Measurements from ENCODE around the gene FN3K.
A peak's percentile ranks its signal among the peaks of the same experiment; 100 is the strongest.
"Not testable (repeated sequence)": the region's sequence is repeated elsewhere in the genome, so short reads cannot be mapped to it uniquely, and the experiment has no call there.

FN3K gene

DNA sequence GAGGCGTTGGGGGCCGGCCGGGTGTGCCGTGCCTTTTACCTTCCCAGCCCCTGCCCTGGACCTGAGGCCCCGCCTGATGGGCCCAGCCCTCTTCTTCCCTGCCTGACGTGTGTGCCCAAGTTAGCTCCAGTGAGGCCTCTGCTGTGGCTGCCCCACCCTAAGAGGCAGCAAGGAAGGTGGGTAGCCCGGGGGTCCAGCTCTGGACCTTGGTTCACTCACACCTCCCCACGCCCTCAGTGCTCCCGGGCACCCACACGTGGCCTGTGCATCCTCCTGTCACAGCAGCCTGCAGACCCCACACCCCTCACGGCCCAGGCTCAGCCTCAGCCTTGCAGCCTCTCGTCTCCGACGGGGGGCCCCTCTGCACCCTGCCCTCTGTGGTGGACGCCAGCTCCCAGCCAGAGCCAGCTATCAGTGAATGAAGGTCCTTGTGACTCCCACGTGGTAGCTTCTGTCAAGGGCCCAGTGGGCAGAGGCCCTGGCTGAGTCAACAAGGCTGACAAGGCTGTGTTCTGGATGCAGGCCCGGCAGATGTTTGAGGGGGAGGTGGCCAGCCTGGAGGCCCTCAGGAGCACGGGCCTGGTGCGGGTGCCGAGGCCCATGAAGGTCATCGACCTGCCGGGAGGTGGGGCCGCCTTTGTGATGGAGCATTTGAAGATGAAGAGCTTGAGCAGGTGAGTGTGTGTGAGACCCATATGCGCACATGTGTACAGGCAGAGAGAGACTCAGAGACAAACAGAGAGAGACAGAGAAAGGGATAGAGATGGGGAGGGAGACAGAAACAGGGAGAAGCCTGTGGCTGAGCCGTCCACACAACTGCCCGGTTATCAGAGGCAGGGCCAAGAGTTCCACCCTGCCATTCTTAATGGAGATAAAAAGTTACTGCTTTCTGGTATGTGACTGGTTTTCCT lies 2.8 kb downstream of the FN3K start:
- no peak for DNase-seq

DNA sequence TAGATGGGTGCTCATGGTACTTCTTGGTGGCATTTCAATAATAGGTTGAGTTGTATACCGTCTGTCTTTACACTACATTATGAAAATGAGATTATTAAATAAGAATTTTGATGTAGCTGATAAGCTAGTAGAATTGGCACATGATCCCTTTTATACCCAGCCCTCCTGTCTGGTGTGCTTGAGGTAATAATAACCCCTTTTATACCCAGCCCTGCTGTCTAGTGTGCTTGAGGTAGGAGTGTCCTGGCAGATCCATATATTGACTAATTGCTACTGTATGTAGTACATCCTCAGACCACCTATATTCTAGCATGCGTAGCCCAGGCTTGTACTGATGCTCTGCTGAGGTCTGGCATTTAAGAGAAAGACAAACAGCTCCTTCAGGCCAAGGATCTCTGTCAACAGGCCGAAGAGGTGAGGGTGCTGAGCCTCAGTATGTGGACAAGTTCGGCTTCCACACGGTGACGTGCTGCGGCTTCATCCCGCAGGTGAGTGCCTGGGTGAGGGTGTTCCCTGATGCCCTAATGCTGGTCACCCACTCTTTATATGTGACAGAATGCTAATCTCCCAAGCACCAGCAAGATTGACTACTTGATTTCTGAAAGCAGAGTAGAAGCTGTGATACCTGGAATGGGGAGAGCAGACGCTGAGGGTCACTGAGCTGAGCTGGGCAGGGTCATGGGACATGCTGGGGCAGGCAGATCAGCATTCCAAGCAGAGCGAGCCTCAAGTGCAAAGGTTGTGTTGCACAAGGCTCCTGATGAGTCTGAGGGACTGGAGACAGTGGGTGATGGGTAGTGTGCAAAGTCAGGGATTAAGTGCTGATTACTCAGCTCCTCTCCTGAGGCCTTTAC lies 5.7 kb downstream of the FN3K start:
- no peak for DNase-seq

DNA sequence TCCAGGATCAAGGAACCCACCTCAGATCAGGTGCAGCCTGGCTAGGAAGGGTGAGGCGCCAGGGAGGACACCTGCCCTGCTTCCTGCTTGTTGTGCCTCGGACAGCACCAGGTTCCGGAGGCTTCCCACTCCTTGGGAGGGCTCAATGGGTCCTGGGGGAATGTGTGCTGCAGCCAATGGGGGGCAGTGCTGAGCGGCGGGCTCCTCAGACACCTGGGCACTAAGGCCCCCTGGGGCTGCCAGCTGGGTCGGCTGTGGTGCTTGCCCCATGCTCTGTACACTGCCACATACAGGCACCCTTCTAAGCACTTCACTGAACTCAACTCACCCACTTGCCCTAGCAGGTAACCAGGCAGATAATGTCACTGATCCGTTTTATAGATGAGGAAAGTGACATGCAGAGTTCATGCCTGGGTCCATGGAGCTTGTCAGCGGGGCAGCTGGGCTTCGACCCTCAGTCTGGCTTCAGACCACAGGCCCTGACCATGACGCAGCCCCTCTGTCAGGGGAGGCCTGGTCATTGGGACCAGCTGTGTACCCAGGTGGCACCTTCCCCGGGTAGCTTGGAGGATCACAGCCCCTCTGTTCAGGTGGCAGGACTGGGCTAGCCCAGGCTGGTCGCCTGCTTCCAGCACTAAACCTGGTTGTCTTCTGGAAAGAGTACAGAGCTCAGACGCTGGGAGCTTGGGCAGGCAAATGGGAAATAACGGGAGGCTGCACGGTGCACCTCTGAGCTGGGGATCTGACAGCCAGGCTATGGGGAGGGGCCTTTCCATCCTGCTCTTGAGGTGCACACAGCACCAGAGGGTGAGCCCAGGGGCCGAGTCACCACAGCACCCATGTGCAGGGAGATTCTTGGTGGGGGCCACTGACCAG lies 8.2 kb downstream of the FN3K start:
- no peak for DNase-seq

DNA sequence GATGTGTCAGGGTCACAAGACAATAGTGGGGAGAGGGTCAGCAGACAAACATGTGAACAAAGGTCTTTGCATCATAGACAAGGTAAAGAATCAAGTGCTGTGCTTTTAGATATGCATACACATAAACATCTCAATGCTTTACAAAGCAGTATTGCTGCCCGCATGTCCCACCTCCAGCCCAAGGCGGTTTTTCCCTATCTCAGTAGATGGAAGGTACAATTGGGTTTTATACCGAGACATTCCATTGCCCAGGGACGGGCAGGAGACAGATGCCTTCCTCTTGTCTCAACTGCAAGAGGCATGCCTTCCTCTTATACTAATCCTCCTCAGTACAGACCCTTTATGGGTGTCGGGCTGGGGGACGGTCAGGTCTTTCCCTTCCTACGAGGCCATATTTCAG lies 9.3 kb downstream of the FN3K start:
- not testable (repeated sequence) for DNase-seq

DNA sequence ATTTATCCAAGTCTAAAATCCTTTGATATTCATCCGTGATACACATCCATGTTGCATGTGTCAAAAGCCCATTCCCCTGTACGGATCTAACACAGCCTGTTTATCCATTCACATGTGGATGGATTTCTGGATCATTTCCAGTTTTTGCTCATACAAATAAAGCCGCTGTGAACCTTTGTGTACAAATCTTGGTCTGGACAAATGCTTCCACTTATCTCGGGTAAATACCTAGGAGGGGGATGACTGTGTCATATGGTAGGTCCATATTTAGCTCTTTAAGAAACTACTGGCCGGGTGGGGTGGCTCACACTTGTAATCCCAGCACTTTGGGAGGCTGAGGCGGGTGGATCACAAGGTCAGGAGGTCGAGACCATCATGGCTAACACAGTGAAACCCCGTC lies 10.1 kb downstream of the FN3K start:
- no peak for DNase-seq

DNA sequence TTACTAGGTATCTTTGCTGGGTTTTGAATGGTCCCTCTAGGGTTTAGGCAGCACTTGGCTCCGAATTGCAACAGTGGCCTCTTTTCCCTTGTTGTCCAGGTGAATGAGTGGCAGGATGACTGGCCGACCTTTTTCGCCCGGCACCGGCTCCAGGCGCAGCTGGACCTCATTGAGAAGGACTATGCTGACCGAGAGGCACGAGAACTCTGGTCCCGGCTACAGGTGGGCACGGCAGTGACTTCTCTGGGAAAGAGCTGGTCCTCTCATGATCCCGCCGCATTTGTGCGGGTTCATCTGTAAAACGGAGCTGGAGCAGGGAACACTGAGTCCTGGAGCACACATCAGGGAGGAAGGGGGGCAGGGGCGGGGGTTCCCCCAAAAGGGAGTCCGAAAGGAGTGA lies 13.3 kb downstream of the FN3K start:
- DNase-seq: no peak

DNA sequence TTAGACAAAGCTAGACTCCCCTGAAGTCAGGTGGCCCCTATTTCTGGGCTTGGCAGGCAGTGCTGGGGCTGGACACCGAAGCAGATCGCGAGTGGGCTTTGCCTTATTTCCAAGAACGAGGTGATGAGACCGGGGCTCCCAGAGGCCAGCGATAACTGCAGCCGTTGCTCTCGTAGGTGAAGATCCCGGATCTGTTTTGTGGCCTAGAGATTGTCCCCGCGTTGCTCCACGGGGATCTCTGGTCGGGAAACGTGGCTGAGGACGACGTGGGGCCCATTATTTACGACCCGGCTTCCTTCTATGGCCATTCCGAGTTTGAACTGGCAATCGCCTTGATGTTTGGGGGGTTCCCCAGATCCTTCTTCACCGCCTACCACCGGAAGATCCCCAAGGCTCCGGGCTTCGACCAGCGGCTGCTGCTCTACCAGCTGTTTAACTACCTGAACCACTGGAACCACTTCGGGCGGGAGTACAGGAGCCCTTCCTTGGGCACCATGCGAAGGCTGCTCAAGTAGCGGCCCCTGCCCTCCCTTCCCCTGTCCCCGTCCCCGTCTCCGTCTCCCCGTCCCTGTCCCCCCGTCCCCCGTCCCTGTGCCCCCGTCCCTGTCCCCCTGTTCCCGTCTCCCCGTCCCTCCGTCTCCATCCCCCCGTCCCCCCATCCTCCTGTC lies 15.0 kb downstream of the FN3K start:
- no peak for DNase-seq

DNA sequence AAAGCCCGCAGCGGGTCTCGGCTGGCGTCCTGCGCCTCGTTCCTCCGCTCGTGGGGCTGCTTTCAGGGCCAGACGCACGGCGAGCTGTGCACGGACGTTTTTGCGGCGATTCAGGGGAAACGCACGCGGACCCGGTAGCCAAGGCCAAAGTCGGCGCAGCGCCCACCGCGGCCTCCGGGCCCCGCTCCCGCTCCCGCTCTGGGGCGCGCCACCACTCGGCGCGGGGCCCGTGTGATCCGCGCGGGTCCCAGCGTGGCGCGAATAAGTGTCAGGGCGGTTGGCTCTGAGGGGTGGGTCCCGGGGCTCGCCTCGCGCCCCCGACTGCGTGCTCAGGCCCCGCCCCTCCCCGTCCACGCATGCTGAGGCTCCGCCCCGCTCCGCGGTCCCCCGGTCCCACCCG lies 15.8 kb downstream of the FN3K start:
- DNase-seq: no peak

DNA sequence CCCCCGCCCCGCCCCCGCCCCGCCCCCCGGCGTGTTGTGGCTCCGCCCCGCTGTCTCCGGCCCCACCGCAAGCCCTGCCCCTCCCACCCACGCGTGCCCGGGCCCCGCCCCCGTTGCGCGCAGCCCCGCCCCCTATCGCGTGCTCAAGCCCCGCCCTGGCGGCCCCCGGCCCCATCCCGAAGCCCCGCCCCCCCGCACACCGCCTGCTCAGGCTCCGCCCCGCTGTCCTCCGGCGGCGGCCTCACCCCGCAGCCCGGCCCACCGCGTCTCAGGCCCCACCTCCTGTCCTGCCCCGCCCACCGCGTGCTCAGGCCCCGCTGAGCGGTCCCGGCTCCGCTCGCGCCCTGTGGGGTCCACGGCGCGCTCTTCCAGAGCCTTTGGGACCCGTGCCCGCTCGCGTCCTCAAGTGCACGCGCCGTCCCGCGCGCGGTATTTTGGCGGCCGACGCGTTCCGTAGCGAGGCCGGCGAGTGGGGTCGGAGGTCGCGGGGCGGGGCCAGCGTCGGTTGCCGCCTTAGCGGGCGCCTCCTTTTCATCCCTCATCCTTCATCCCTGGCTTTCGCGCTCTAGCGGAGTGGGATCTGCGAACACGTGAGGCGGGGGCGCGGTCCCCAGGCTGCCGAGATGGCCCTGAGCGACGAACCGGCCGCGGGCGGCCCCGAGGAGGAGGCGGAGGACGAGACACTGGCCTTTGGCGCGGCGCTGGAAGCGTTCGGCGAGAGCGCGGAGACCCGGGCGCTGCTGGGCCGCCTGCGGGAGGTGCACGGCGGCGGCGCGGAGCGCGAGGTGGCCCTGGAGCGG lies 16.4 kb downstream of the FN3K start, which contains the start of gene TBCD:
Gene TBCD (plus strand): TSS at position 495 of the 800 bp plus-strand sequence. CDS start 129 bp downstream, at position 624.
- DNase-seq: peak; percentile 93

DNA sequence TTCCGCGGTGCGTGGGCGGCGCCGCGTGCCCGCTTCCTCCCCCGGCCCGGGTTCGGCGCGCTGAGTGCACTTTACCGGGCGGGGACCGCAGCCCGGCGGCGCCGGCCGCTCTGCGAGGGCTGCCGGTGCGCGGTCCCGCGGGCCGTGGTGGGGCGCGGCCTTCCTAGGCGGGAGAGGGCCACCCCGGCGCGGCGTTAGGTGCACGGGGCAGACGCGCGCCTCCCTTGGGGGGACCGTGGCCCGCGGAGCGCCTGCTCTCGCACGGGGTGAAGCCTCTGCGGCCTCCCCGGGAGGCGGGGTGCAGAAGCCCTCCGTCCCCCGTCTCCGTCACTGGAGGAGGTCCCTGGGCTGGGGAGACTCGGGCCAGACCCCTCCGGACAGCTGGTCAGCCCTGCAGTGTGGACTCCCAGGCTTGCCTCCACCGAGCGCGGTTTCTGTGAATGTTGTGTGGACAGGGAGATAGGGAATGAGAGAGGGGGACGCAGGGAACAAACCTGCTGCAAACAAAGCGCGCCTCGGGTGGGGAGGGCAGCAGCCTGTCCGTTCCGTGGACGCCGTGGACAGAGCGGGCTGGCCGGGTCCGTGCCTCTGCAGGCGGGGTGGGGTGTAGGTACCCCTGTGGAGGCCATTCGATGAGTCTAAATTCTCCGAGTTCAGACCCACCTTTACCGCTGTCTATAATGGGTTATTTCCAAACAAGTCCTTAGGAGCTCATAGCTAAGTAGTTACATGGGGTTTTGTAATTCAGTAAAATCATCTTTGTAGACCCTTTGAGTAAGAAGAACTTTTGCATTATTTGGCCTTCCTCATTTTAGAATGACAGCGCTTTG lies 17.2 kb downstream of the FN3K start:
- no peak for DNase-seq

DNA sequence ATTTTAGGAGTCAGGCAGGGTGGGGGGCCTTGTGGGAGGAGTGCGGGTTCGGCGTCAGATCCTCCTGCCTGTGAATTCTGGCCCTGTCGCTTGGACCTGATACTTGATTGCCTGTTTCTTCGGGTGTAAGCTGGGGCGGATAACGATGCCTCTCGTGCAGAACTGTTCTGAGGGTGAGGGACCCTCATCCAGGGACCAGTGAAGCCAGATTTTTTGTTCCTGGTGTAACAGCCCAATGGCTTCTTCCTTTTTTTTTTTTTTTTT lies 17.7 kb downstream of the FN3K start:
- no peak for DNase-seq

DNA sequence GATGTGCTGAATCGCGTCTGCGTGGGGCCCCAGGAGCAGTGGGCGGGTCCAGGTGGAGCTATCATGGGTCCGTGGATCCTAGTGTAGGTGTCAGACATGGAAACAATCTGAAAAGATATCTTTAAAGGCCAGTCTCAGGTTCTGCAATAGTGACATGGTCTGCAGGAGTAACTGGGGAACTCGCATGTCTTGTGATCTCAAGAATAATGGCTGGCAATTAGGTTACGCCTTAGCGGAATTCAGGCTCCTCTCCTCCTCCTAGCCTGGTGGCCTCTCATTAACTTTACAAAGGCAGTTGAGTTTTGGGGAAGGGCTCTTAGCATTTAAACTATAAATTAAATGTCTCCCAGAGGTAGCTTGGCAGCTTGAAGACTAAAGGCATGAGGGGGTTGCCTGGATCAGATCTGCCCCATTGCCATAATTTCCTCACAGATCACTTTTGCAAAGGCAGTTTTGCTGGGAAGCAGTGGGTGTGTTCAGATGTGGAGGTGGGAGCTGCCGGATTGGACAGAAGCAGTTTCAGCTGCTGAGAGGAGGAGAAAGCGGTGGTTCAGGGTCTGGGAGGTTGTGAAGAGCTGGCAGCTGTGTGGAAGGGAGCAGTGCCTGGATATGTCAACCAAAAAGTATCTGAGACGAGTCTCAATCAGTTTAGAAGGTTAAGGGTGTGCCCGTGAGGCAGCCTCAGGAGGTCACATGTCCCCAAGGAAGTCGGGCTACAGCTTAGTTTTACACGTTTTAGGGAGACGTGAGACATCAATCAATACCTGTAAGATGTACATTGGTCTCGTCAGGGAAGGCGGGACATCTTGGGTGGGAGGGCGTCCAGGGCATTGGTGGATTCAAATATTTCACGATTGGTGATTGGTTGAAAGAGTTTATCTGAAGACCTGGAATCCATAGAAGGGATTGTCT lies 19.1 kb downstream of the FN3K start:
- no peak for DNase-seq

DNA sequence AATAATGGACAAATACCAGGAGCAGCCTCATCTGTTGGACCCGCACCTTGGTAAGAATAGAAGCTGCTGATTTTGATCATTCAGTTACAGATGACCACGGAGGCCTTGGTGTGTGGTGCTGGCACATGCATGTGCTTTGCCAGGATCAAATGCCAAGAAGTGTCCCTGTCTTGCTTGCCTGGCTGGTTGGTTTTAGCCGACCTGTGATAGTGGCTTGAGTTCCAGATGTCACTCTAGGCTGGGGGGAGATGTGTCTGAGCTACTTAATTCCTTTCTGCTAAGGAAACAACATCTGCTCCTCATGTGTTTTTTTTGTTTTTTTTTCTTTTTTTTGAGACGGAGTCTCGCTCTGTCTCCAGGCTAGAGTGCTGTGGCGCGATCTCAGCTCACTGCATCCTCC lies 20.8 kb downstream of the FN3K start:
- DNase-seq: no peak

DNA sequence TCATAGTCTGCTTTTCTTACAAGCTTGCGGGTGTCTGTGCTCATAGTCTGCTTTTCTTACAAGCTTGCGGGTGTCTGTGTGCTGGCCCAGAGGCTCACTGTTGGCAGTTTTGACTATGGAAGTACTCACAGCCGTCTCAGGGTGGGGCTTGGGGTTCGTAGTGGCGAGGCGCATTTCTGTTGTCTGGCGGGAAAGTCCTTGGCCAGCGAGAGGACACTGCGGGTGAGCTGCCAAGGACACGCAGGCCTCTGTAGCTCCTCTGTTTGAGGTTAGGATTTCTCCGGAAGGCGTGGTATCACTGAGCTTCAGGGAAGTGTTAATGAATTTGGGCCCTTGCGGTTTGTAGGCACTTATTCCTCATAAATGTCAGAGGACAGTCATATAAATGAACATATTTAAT lies 30.0 kb downstream of the FN3K start:
- DNase-seq: no peak

DNA sequence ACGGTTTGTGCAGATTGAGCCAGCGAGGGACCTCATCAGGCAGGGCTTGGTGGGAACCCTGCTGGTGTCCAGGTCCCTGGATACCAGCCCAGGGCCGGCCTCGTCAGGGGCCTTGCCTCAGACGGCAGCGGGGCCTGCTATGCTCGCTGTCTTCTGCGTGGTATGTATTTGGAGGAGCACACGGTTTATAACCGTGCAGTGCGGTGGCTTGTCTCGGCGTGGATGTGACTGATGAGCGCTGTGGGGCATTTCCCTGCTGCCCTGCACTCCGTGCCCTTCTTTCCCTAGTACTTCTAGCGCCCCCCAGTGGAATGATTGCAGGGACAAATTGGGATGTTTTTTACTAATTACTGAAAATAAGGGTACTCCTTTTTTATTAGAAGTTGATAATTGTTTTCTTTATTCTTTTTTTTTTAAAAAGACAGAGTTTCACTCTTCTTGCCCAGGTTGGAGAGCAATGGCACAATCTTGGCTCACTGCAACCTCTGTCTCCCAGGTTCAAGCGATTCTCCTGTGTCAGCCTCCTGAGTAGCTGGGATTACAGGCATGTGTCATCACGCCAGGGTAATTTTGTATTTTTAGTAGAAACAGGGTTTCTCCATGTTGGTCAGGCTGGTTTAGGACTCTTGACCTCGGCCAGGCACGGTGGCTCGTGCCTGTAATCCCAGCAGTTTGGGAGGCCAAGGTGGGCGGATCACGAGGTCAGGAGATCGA lies 31.8 kb downstream of the FN3K start:
- DNase-seq: peak; percentile 75

DNA sequence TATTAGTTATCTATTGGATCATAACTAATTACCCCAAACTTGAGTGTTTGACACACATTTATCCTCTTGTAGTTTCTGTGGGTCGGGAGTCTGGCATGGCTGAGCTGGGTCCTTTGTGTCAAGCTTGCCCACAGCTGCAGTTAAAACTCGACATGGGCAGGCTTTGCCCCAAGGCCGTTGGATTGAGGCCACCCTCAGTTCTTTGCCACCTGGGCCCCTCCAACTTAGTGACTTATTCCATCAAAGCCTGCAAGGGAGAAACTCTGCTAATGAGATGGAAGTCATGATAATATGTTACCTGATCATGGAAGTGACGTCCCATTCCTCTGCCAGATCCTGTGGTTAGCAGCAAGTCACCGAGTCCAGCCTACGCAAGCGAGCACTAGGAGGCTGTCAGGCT lies 33.6 kb downstream of the FN3K start:
- DNase-seq: no peak

DNA sequence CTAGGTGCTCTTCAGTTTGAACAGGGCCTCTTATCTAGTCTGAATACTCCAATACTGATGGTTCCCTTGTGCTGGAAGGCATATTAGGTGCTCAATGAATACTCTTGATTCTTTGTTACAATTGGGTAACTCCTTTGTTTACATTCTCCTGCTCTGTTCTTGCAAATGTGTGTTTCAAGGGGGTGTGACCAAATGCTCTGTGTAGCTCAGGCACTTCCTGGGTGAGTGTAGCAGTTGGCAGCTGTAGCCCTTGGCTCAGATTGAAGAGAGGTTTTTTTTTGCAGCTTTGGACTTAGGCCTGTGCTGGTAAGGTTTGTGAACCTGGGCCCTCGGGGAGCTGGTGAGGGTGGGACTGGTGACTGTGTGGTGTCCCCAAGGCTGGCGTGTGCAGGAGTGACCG lies 36.6 kb downstream of the FN3K start:
- no peak for DNase-seq

DNA sequence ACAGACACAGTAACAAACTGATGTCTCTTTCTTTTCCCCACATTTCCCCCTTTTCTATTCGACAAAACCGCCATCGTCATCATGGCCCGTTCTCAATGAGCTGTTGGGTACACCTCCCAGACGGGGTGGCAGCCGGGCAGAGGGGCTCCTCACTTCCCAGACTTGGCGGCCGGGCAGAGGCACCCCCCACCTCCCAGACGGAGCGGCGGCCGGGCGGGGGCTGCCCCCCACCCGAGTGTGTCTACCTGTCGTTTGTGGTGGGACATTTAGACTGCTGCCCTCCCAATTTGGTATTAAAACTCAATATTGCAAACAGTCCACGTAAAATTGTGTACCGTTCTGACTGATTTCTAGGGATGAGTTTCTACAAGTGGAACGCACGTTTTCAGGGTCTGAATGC lies 39.0 kb downstream of the FN3K start:
- DNase-seq: not testable (repeated sequence)

Measured in activated CD8-positive, alpha-beta memory T cell treated with anti-CD3 and anti-CD28 coated beads, Interleukin-2, amount 50 U/mL, for 48 hours (primary cell).